ENCODE results near the gene ARFRP1. TPM values are rescaled to one million over a fixed set of nuclear protein-coding genes. Genes with fewer than 3 reads are reported as not detected.

Gene ARFRP1
- total RNA-seq, 2 experiments from 2014 or later = 62.6 to 62.7 TPM

DNA sequence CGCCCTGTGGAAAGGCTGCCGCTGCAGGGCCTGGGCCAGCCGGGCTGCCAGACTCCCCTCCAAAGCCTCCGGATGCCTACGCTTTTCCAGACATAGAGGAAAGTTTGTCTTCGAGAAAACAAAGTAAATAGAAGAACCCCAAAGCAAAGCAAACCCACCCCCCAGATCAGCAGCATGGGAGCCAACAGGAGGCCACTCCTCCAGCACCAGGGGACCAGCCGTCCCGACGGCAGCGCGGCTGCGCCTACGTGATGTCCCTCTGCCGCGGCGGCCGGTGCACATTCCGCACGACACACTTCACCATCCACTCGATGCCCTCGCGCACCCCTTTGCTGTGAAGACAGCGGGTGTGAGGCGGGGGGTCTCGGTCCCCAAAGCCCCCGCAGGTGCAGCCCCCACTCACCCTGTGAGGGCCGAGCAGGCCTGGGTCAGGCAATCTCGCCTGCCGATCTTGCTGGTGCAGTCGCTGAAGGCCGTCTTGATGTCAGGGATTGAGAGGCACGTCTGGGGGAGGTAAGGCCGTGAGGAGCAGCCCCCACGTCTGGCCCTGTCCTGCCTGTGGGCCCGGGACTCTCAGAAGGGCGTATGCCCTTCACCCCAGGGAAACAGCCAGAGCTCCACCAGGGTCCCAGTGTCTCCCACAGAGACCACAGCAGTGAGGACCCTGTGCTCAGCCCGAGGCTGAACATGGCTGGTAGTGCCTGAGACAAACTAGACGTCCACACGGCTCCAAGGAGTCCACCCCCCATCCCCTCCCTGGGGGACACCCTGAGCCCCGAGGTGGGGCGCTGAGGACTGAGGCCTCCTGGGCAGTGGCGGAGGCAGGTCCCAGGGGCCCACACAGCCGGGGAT is 7.4 kb downstream of the ARFRP1 start:
- Mint-ChIP-seq H3K4me3 (no peak overlapping the region), H3K4me1 (peaks cover 34% of the 10 kb centered on the region), H3K9me3 (ENCODE audit: low read depth) (no peaks in the 10 kb centered on the region), H3K27ac (no peak overlapping the region), H3K36me3 (peaks cover 5% of the 10 kb centered on the region), H3K27me3 (no peaks in the 10 kb centered on the region)
- CTCF ChIA-PET = no interaction called here
- DNase-seq = no peak
- ATAC-seq = no peak

- Mint-ChIP-seq H3K27me3 (no peaks in the 10 kb centered on the region), H3K4me1 (peaks cover 30% of the 10 kb centered on the region), H3K9me3 (ENCODE audit: low read depth) (no peaks in the 10 kb centered on the region), H3K4me3 (no peak overlapping the region), H3K36me3 (peaks cover 2% of the 10 kb centered on the region), H3K27ac (peak overlapping the region; percentile 40)
- ATAC-seq (peak; percentile 27), DNase-seq (no peak)
- CTCF ChIA-PET = interaction anchor here (1.3 kb wide), 1 partner anchor 164 kb away, joined by 3 read pairs; no protein-coding TSS in a partner anchor
Observed at GRCh38 chr20:63699466-63700198, 8.1 kb downstream of the ARFRP1 start.

DNA sequence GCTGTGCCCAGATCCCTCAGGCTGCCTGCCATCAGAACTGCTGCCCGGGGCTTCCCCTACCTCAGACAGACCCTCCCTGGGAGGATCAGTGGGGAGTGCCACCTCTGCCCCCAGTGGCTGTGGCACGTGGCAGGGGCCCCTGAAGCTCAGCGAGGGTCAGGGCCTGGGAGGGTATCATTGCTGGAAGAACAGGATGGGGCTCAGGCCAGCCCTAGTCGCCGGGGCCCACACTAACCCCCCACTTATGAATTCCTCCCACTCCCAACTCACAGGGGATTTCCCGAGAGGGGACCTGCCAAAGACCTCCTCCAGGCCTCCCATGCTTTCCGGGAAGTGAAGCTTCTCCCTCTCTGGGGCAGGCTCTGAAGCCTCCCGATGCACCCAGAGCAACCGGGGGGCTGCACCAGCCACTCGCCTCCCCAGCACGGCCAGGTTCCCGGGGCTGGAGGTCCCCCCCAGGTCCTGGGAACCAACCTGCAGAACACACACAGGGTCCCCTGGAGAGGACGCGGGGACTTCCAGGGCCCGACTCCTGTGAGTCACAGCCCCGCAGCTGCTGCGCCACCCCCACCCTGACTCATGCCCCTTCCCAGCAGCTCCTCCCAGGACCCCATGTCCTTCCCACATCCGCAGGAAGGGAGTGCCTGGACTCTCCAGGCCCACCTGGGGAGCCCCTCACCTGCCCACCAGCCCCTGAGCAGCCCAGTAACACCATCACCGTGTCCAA is 8.9 kb downstream of the ARFRP1 start:
- Mint-ChIP-seq H3K9me3 (ENCODE audit: low read depth) (no peaks in the 10 kb centered on the region), H3K4me3 (no peak overlapping the region), H3K36me3 (peaks cover 4% of the 10 kb centered on the region), H3K27ac (peak overlapping the region; percentile 40), H3K27me3 (no peaks in the 10 kb centered on the region), H3K4me1 (peaks cover 28% of the 10 kb centered on the region)
- ATAC-seq (peak; percentile 14), DNase-seq (no peak)
- CTCF ChIA-PET = interaction anchor here (1.3 to 2.3 kb wide), 2 partner anchors 9 to 165 kb away, joined by 3 to 7 read pairs; partner anchors contain the start of genes ARFRP1 and ZGPAT

DNA sequence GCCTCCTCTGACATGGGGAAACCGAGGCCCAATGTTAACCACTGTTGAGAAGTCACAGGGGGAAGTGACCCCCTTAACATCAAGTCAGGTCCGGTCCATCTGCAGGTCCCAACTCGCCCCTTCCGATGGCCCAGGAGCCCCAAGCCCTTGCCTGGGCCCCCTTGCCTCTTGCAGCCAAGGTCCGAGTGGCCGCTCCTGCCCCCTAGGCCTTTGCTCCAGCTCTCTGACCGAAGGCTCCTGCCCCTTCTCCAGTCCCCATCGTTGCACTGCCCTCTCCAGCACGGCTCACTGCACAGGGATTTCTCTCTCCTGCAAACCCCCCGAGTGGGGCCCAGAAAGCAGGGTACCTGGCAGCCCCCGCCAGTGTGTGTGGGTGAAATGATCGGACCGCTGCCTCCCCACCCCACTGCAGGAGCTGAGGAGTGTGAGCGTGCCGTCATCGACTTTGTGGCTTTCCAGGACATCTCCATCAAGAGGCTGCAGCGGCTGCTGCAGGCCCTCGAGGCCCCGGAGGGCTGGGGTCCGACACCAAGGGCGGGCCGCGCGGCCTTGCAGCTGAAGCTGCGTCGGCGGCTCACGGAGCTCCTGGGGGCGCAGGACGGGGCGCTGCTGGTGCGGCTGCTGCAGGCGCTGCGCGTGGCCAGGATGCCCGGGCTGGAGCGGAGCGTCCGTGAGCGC is 9.8 kb downstream of the ARFRP1 start:
- H3K9me3 Mint-ChIP-seq (ENCODE audit: low read depth) = no peaks in the 10 kb centered on the region
- CTCF ChIA-PET = interaction anchor here (1.3 to 2.3 kb wide), 2 partner anchors 10 to 165 kb away, joined by 3 to 7 read pairs; partner anchors contain the start of genes ARFRP1 and ZGPAT
- ATAC-seq (no peak), DNase-seq (no peak)
- H3K4me1 Mint-ChIP-seq = peaks cover 28% of the 10 kb centered on the region
- H3K36me3 Mint-ChIP-seq = peaks cover 7% of the 10 kb centered on the region
- no peak overlapping the region for H3K27ac Mint-ChIP-seq
- no peak overlapping the region for H3K4me3 Mint-ChIP-seq
- no peaks in the 10 kb centered on the region for H3K27me3 Mint-ChIP-seq

DNA sequence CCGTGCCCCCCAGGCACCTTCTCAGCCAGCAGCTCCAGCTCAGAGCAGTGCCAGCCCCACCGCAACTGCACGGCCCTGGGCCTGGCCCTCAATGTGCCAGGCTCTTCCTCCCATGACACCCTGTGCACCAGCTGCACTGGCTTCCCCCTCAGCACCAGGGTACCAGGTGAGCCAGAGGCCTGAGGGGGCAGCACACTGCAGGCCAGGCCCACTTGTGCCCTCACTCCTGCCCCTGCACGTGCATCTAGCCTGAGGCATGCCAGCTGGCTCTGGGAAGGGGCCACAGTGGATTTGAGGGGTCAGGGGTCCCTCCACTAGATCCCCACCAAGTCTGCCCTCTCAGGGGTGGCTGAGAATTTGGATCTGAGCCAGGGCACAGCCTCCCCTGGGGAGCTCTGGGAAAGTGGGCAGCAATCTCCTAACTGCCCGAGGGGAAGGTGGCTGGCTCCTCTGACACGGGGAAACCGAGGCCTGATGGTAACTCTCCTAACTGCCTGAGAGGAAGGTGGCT is 10.4 kb downstream of the ARFRP1 start:
- DNase-seq = no peak
- H3K9me3 Mint-ChIP-seq (ENCODE audit: low read depth) = no peaks in the 10 kb centered on the region
- CTCF ChIA-PET = interaction anchor here (2.3 kb wide), 1 partner anchor 10 kb away, joined by 7 read pairs; the partner anchor contains the start of genes ARFRP1 and ZGPAT
- no peaks in the 10 kb centered on the region for H3K27me3 Mint-ChIP-seq
- no peak for ATAC-seq
- peaks cover 9% of the 10 kb centered on the region for H3K36me3 Mint-ChIP-seq
- no peak overlapping the region for H3K4me3 Mint-ChIP-seq
- H3K27ac Mint-ChIP-seq = no peak overlapping the region
- peaks cover 26% of the 10 kb centered on the region for H3K4me1 Mint-ChIP-seq

DNA sequence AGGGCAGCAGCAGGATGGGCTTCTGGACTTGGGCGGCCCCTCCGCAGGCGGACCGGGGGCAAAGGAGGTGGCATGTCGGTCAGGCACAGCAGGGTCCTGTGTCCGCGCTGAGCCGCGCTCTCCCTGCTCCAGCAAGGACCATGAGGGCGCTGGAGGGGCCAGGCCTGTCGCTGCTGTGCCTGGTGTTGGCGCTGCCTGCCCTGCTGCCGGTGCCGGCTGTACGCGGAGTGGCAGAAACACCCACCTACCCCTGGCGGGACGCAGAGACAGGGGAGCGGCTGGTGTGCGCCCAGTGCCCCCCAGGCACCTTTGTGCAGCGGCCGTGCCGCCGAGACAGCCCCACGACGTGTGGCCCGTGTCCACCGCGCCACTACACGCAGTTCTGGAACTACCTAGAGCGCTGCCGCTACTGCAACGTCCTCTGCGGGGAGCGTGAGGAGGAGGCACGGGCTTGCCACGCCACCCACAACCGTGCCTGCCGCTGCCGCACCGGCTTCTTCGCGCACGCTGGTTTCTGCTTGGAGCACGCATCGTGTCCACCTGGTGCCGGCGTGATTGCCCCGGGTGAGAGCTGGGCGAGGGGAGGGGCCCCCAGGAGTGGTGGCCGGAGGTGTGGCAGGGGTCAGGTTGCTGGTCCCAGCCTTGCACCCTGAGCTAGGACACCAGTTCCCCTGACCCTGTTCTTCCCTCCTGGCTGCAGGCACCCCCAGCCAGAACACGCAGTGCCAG is 11.0 kb downstream of the ARFRP1 start, which contains the start of gene TNFRSF6B:
TNFRSF6B (plus strand) TSS at position 25 of the 729 bp plus-strand sequence; CDS start at position 141, 116 bp downstream.
- Mint-ChIP-seq H3K27ac (no peak within 1 kb of the TSS), H3K9me3 (ENCODE audit: low read depth) (no peaks in the 10 kb centered on the region), H3K36me3 (peaks cover 10% of the 10 kb centered on the region), H3K27me3 (no peaks in the 10 kb centered on the region), H3K4me3 (no peak within 1 kb of the TSS), H3K4me1 (peaks cover 22% of the 10 kb centered on the region)
- DNase-seq = no peak
- CTCF ChIA-PET = interaction anchor here (0.7 to 2.3 kb wide), 3 partner anchors 11 to 64 kb away, joined by 3 to 7 read pairs (median 3); partner anchors contain the start of genes ARFRP1 and ZGPAT
- peak; percentile 8 for ATAC-seq

GRCh38 chr20:63696306-63696627 is 11.5 kb downstream of the ARFRP1 start:
- no peak overlapping the region for H3K27ac Mint-ChIP-seq
- H3K4me1 Mint-ChIP-seq = peaks cover 22% of the 10 kb centered on the region
- DNase-seq (no peak), ATAC-seq (peak; percentile 22)
- no peaks in the 10 kb centered on the region for H3K27me3 Mint-ChIP-seq
- CTCF ChIA-PET = interaction anchor here (0.7 to 0.9 kb wide), 2 partner anchors 11 to 64 kb away, joined by 3 read pairs; no protein-coding TSS in a partner anchor
- peaks cover 10% of the 10 kb centered on the region for H3K36me3 Mint-ChIP-seq
- no peaks in the 10 kb centered on the region for H3K9me3 Mint-ChIP-seq (ENCODE audit: low read depth)
- no peak overlapping the region for H3K4me3 Mint-ChIP-seq

GRCh38 chr20:63695424-63696305 is 12.1 kb downstream of the ARFRP1 start:
- peaks cover 20% of the 10 kb centered on the region for H3K4me1 Mint-ChIP-seq
- H3K4me3 Mint-ChIP-seq = no peak overlapping the region
- DNase-seq = no peak
- CTCF ChIA-PET = interaction anchor here (0.7 to 0.9 kb wide), 2 partner anchors 12 to 65 kb away, joined by 3 read pairs; no protein-coding TSS in a partner anchor
- H3K27me3 Mint-ChIP-seq = no peaks in the 10 kb centered on the region
- no peak for ATAC-seq
- H3K9me3 Mint-ChIP-seq (ENCODE audit: low read depth) = no peaks in the 10 kb centered on the region
- no peak overlapping the region for H3K27ac Mint-ChIP-seq
- peaks cover 10% of the 10 kb centered on the region for H3K36me3 Mint-ChIP-seq

- DNase-seq (no peak), ATAC-seq (no peak)
- CTCF ChIA-PET = interaction anchor here (0.7 kb wide), 1 partner anchor 10 kb away, joined by 3 read pairs; no protein-coding TSS in a partner anchor
- H3K27ac Mint-ChIP-seq = no peak overlapping the region
- no peaks in the 10 kb centered on the region for H3K9me3 Mint-ChIP-seq (ENCODE audit: low read depth)
- H3K27me3 Mint-ChIP-seq = no peaks in the 10 kb centered on the region
- H3K36me3 Mint-ChIP-seq = peaks cover 10% of the 10 kb centered on the region
- H3K4me1 Mint-ChIP-seq = peaks cover 18% of the 10 kb centered on the region
- no peak overlapping the region for H3K4me3 Mint-ChIP-seq
Observed at GRCh38 chr20:63694584-63695423, 13.0 kb downstream of the ARFRP1 start.

DNA sequence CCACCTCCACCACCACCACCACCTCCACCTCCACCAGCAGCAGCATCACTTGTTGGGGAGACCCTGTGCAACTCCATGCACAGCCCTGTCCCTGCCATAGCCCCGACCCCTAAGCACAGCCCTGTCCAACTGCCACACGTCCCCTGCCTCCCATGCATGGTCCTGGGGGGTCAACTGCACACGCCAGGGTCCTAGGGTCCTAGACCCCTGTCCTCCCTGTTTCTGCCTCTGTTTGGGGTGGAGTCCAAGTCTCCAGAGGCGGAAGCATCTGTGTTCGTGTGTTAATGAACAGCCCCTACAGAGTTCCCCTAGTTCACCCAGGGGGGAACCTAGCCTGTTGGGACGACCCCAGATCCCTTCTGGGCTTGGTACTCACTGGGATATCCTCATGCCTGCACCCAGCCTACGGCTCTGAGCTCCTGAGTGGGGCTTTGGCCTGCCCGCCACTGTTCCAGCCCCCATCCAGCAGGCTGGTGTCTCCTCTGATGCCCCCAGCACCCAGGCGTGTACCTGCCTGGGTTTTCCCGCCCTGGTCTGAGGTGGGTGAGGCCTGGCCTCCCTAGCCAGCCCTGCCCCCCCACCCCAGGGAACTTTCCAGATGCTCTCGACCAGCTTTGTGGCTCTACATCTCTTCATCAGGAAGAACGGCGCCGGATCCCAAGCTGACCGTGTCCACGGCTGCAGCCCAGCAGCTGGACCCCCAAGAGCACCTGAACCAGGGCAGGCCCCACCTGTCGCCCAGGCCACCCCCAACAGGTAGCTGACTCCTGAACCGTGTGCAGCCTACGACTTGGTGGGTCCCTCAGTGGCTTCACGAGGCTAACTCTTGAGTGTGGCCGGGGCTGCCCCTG is 13.8 kb downstream of the ARFRP1 start:
- H3K4me3 Mint-ChIP-seq = no peak overlapping the region
- H3K4me1 Mint-ChIP-seq = peaks cover 13% of the 10 kb centered on the region
- no peak for DNase-seq
- CTCF ChIA-PET = interaction anchor here (0.7 kb wide), 1 partner anchor 11 kb away, joined by 3 read pairs; no protein-coding TSS in a partner anchor
- H3K27me3 Mint-ChIP-seq = no peaks in the 10 kb centered on the region
- H3K9me3 Mint-ChIP-seq (ENCODE audit: low read depth) = no peaks in the 10 kb centered on the region
- H3K36me3 Mint-ChIP-seq = peaks cover 10% of the 10 kb centered on the region
- H3K27ac Mint-ChIP-seq = peak overlapping the region; percentile 40
- ATAC-seq = no peak
